ENCODE results near the gene PSMB1.

GRCh38 chr6:170584181-170584953 lies 31.3 kb upstream of the PSMB1 start, which contains the start of gene PDCD2:
- peak in 2 of 3 donors; percentile 38 to 71 for TF ChIP-seq POLR2AphosphoS5 (IDR thresholded peaks at IDR 0.05)
- TF ChIP-seq CTCF (IDR thresholded peaks at IDR 0.05), result no peak
